Heart left ventricle (tissue), 16 donors: ENCODE results near the gene PTGFRN. TPM values are rescaled to one million over a fixed set of nuclear protein-coding genes. Genes with fewer than 3 reads are reported as not detected.

Experiments
- ATAC-seq, 4 donors: fragments of 200-7000 bp; cut with Tn5 transposase; one replicate each; pipeline ENCODE4 v1.9.1; 2020 to 2022; ENCODE audit warnings: moderate library complexity in 4 of 4, mild to moderate bottlenecking in 3 of 4, moderate number of reproducible peaks in 1 of 4
- DNase-seq, 5 donors: peaks; one replicate each; pipeline ENCODE4 v3.0.0-alpha.2; 2020
- H3K27ac ChIP-seq, 12 donors: fragments of 200-600 bp; sonication (generic) in 4 of 12; one replicate each; pipeline versions ENCODE4 v1.5.0 to v1.8.0; 2016 to 2022; ENCODE audit warnings: mild to moderate bottlenecking in 2 of 12
- H3K27me3 ChIP-seq, 9 donors: fragments of 200-600 bp; sonication (generic) in 2 of 9; one replicate each; pipeline versions ENCODE4 v1.5.1 to v1.8.0; 2016 to 2022; ENCODE audit warnings: mild to moderate bottlenecking in 3 of 9
- H3K36me3 ChIP-seq, 9 donors: fragments of 200-600 bp; sonication (generic) in 2 of 9; one replicate each; pipeline versions ENCODE4 v1.5.0 to v1.8.0; 2018 to 2022; ENCODE audit warnings: mild to moderate bottlenecking in 2 of 9
- H3K4me1 ChIP-seq, 12 donors: fragments of 200-600 bp; sonication (generic) in 4 of 12; one replicate each; pipeline versions ENCODE4 v1.5.0 to v1.8.0; 2016 to 2022; ENCODE audit warnings: mild to moderate bottlenecking in 3 of 12
- H3K4me3 ChIP-seq, 12 donors: fragments of 200-600 bp; sonication (generic) in 4 of 12; one replicate each; pipeline versions ENCODE4 v1.5.0 to v1.8.0; 2017 to 2022; ENCODE audit warnings: mild to moderate bottlenecking in 9 of 12, moderate library complexity in 4 of 12
- H3K9me3 ChIP-seq, 12 donors: fragments of 200-600 bp; sonication (generic) in 4 of 12; one replicate each; pipeline versions ENCODE4 v1.5.0 to v1.8.0; 2016 to 2022; ENCODE audit warnings: mild to moderate bottlenecking in 1 of 12
- CTCF ChIP-seq, 12 donors: fragments of 200-600 bp; sonication (generic) in 4 of 12; IDR thresholded peaks; one replicate each; pipeline versions ENCODE4 v1.5.0 to v1.8.0; 2018 to 2022; ENCODE audit warnings: antibody characterized with exemption in 12 of 12, mild to moderate bottlenecking in 5 of 12
- POLR2A ChIP-seq, 2 donors: fragments of 450-650 bp; IDR thresholded peaks; one replicate each; pipeline ENCODE4 v1.6.1; 2017; ENCODE audit warnings: antibody characterized with exemption in 2 of 2, mild to moderate bottlenecking in 2 of 2, moderate library complexity in 2 of 2
- WGBS, 4 donors: extraction: QIAGEN DNeasy Blood & Tissue Kit in 2 of 4; methylation state at CpG; one replicate each; pipeline versions ENCODE4 v1.1.5 to v1.1.7; 2013 to 2018; 5-methylcytosine and 5-hydroxymethylcytosine counted together
- intact Hi-C, 10 donors: fragments of 100-400 bp; cut with DNase I; formaldehyde crosslinking; loops; one replicate each; pipeline versions ENCODE4 v1.11.1 to v1.14.2; 2022
- polyA plus RNA-seq, 2 donors: library from polyadenylated mRNA; stranded (reverse); fragments of 200-250 nt; gene quantifications; one replicate each; pipeline ENCODE4 v1.2.3, GENCODE V29; 2013
- total RNA-seq, 9 donors: library from RNA; depleted of rRNA in 2 of 9; stranded (reverse); fragments of >200 nt in 2 of 9; fragmentation: NEBNext Ultra II Directional in 3 of 9; extraction: Animal tissue kit (Norgen Biotek cat#: 25700) in 3 of 9; gene quantifications; one replicate each; pipeline versions ENCODE4 v1.1.0 to v1.2.4, GENCODE V29; 2016 to 2023
- donor health status: ischemic (EF 13 %, LVEDD 7.1; RV severe dilation, severe dysfunction).
- donor health status: healthy with polysubstance abuse.
- donor health status: DM: no; HTN: yes; CAD: no.
- donor health status: DM: no; HTN: no; CAD: no.
- donor health status: ischemic (EF 25% LVEDD 6.9; RV normal size, moderate dysfunction).
- donor health status: ischemic (EF 25% LVEDD 5.7; RV mildly dilated, moderate dysfunction).
- donor health status: healthy.
- donor health status: DM: yes; HTN: yes; CAD: no.
- donor health status: ischemic (EF 35%, LVEDD 5.7; RV mildly dilated, moderate dysfunction).
- donor health status: nonischemic (EF 11% LVEDD 7.7; RV severe dilation, severe dysfunction).
- donor health status: DM: yes; HTN: yes; CAD: no.
- donor health status: PGD.
- donor health status: ischemic (EF 29% LVEDD 5.4; RV normal size, mild dysfunction).
- donor health status: nonischemic (EF 23%, LVEDD 6.1; RV moderate dilation, normal function).

Gene PTGFRN
- total and polyA plus RNA-seq, 11 donors: 21.5 to 231 (median 98.7) TPM

- DNase-seq (no peak), ATAC-seq (no peak)
- H3K27me3 ChIP-seq: no peaks in the 10 kb centered on the region
- WGBS, 4 donors: 95 to 99% (median 97%) methylated on average over 3 of the region's 3 CpGs
- no peak overlapping the region for H3K4me3 ChIP-seq
- intact Hi-C loops: loop anchor here in 2 of 10 donors (10.0 kb wide), 2 partner anchors 47 to 167 kb away; no protein-coding TSS in a partner anchor
- H3K4me1 ChIP-seq: peaks cover 0 to 5% (median 0%) of the 10 kb centered on the region in 12 donors
- no peaks in the 10 kb centered on the region for H3K9me3 ChIP-seq
- H3K36me3 ChIP-seq: no peaks in the 10 kb centered on the region
- H3K27ac ChIP-seq: no peak overlapping the region
- no peak for TF ChIP-seq CTCF (IDR thresholded peaks at IDR 0.05)
- TF ChIP-seq POLR2A (IDR thresholded peaks at IDR 0.05): no peak
Measured at GRCh38 chr1:117032266-117032665, 122.5 kb downstream of the PTGFRN start.

GRCh38 chr1:117032681-117033539 is 123.2 kb downstream of the PTGFRN start:
- Histone ChIP-seq H3K27ac (peak overlapping the region in 2 of 12 donors; percentile 3 to 39), H3K9me3 (no peaks in the 10 kb centered on the region), H3K4me3 (no peak overlapping the region), H3K36me3 (no peaks in the 10 kb centered on the region), H3K27me3 (no peaks in the 10 kb centered on the region), H3K4me1 (peaks cover 0 to 5% (median 0%) of the 10 kb centered on the region in 12 donors)
- intact Hi-C loops: loop anchor here in 2 of 10 donors (10.0 kb wide), 2 partner anchors 48 to 168 kb away; no protein-coding TSS in a partner anchor
- ATAC-seq (peak in 1 of 4 donors; percentile 20), DNase-seq (peak in 1 of 5 donors; percentile 37)
- WGBS, 4 donors: 70 to 78% (median 71%) methylated on average over 11 of the region's 11 CpGs
- TF ChIP-seq POLR2A (IDR thresholded peaks at IDR 0.05): no peak
- TF ChIP-seq CTCF (IDR thresholded peaks at IDR 0.05): no peak

GRCh38 chr1:117033772-117034171 is 124.1 kb downstream of the PTGFRN start:
- no peak for ATAC-seq
- intact Hi-C loops: loop anchor here in 2 of 10 donors (10.0 kb wide), 2 partner anchors 49 to 169 kb away; no protein-coding TSS in a partner anchor
- WGBS, 4 donors: 47 to 62% (median 56%) methylated on average over 7 of the region's 7 CpGs
- Histone ChIP-seq H3K4me3 (no peak overlapping the region), H3K27ac (peak overlapping the region in 2 of 12 donors; percentile 3 to 39), H3K27me3 (no peaks in the 10 kb centered on the region), H3K4me1 (peaks cover 0 to 5% (median 0%) of the 10 kb centered on the region in 12 donors), H3K9me3 (no peaks in the 10 kb centered on the region), H3K36me3 (no peaks in the 10 kb centered on the region)
- TF ChIP-seq CTCF (IDR thresholded peaks at IDR 0.05): no peak
- no peak for TF ChIP-seq POLR2A (IDR thresholded peaks at IDR 0.05)
- DNase-seq: no peak

- 90 to 92% (median 91%) methylated on average over 7 of the region's 7 CpGs for WGBS, 4 donors
- H3K27me3 ChIP-seq: no peaks in the 10 kb centered on the region
- H3K27ac ChIP-seq: no peak overlapping the region
- no peaks in the 10 kb centered on the region for H3K9me3 ChIP-seq
- ATAC-seq (no peak), DNase-seq (no peak)
- intact Hi-C loops: loop anchor here in 2 of 10 donors (10.0 kb wide), 2 partner anchors 50 to 170 kb away; no protein-coding TSS in a partner anchor
- peaks cover 0 to 5% (median 0%) of the 10 kb centered on the region in 12 donors for H3K4me1 ChIP-seq
- no peak overlapping the region for H3K4me3 ChIP-seq
- TF ChIP-seq POLR2A (IDR thresholded peaks at IDR 0.05) (no peak), CTCF (IDR thresholded peaks at IDR 0.05) (no peak)
- no peaks in the 10 kb centered on the region for H3K36me3 ChIP-seq
Measured at GRCh38 chr1:117034791-117035290, 125.1 kb downstream of the PTGFRN start.
